Activated CD4-positive, alpha-beta T cell treated with anti-CD3 and anti-CD28 coated beads for 4 hours (primary cell): ENCODE data around the gene ERN1.

Experiments used
- DNase-seq, 2 donors: peaks; one replicate each; pipeline ENCODE4 v3.0.0-alpha.2; 2020

Gene ERN1

GRCh38 chr17:64083093-64083492 lies 46.9 kb downstream of the ERN1 start:
- no peak for DNase-seq

GRCh38 chr17:64081802-64082799 lies 47.8 kb downstream of the ERN1 start:
- DNase-seq, result peak; percentile 24 to 44

GRCh38 chr17:64080174-64080618 lies 49.7 kb downstream of the ERN1 start:
- DNase-seq, result no peak

GRCh38 chr17:64077379-64077778 lies 52.6 kb downstream of the ERN1 start:
- DNase-seq, result no peak

- DNase-seq, result no peak
These were observed 54.0 kb downstream of the ERN1 start for GRCh38 chr17:64075913-64076312.

GRCh38 chr17:64074704-64075426 lies 55.1 kb downstream of the ERN1 start:
- DNase-seq, result no peak

GRCh38 chr17:64073771-64074703 lies 55.9 kb downstream of the ERN1 start:
- DNase-seq, result no peak

GRCh38 chr17:64071111-64071510 lies 58.8 kb downstream of the ERN1 start:
- no peak for DNase-seq

- no peak for DNase-seq
These were observed 59.7 kb downstream of the ERN1 start for GRCh38 chr17:64070213-64070612.

GRCh38 chr17:64069143-64069542 lies 60.8 kb downstream of the ERN1 start:
- no peak for DNase-seq

- DNase-seq, result no peak
These were observed 62.3 kb downstream of the ERN1 start for GRCh38 chr17:64067657-64068056.

- peak in 1 of 2 donors; percentile 29 for DNase-seq
These were observed 63.2 kb downstream of the ERN1 start for GRCh38 chr17:64066716-64067115.

GRCh38 chr17:64065161-64065560 lies 64.8 kb downstream of the ERN1 start:
- DNase-seq, result no peak

- DNase-seq, result no peak
These were observed 65.6 kb downstream of the ERN1 start for GRCh38 chr17:64064331-64064730.

GRCh38 chr17:64063766-64064224 lies 66.1 kb downstream of the ERN1 start:
- DNase-seq, result peak; percentile 48 to 56

GRCh38 chr17:64063088-64063487 lies 66.9 kb downstream of the ERN1 start:
- no peak for DNase-seq

GRCh38 chr17:64061178-64061898 lies 68.6 kb downstream of the ERN1 start:
- no peak for DNase-seq

- no peak for DNase-seq
These were observed 69.6 kb downstream of the ERN1 start for GRCh38 chr17:64060331-64060730.

- DNase-seq, result no peak
These were observed 70.2 kb downstream of the ERN1 start for GRCh38 chr17:64059756-64060155.

- DNase-seq, result no peak
These were observed 71.3 kb downstream of the ERN1 start for GRCh38 chr17:64058621-64059020.

GRCh38 chr17:64057701-64058263 lies 72.2 kb downstream of the ERN1 start:
- DNase-seq, result no peak
